SH-SY5Y (cell line): ENCODE results near the gene G3BP1.

Experiments
- GATA2 ChIP-seq: IDR thresholded peaks from 2 replicates; pipeline ENCODE4 v1.6.1; 2011; ENCODE audit warnings: mild to moderate bottlenecking, low read depth, low read length
- GATA3 ChIP-seq: IDR thresholded peaks from 2 replicates; pipeline ENCODE4 v1.6.1; 2011; ENCODE audit warnings: low read depth, mild to moderate bottlenecking, low read length, moderate library complexity

- TF ChIP-seq GATA2 (no peak), GATA3 (no peak)
Measured at GRCh38 chr5:151820271-151820670, 48.5 kb downstream of the G3BP1 start.
